A172 (cell line): ENCODE data around the gene GIT2. TPM values are rescaled to one million over a fixed set of nuclear protein-coding genes. Genes with fewer than 3 reads are reported as not detected.
"Not testable (repeated sequence)": the region's sequence is repeated elsewhere in the genome, so short reads cannot be mapped to it uniquely, and the experiment has no call there.

Source experiments
- DNase-seq: peaks from one replicate; pipeline ENCODE4 v3.0.0-alpha.2; 2015; ENCODE audit warnings: low spot score
- total RNA-seq: library from RNA; depleted of rRNA; stranded (reverse); fragments of >200 nt; shearing (Covaris generic); gene quantifications from 2 replicates; pipeline ENCODE4 v1.2.3, GENCODE V29; 2014; rRNA removed

The GIT2 gene
- total RNA-seq, 1 experiment from 2014 or later = 30.3 TPM

DNA sequence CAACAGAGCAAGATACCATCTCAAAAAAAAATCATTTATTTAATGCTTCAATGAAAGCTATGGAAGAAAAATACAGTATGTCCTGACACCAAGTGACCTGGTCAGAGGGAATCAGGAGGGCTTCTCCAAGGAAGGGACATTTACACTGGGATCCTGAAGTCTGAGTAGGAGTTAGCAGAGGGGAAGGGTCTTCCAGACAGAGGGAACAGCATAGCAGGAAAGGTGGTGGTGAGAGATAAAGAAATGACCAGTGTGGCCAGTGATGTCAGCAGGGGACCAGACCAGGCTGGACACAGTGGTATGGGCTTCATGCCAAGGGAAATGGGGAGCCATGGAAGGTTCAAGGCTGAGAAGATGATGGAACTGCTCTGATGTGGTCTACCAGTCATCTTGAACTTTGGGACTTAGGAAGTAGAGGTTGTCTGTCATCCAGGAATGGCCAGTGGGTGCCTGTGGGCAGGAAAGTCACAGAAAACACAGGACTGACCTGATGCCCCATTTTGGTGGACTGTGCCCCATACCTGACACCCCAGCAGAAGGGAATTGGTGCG is 103.9 kb downstream of the GIT2 start:
- no peak for DNase-seq

DNA sequence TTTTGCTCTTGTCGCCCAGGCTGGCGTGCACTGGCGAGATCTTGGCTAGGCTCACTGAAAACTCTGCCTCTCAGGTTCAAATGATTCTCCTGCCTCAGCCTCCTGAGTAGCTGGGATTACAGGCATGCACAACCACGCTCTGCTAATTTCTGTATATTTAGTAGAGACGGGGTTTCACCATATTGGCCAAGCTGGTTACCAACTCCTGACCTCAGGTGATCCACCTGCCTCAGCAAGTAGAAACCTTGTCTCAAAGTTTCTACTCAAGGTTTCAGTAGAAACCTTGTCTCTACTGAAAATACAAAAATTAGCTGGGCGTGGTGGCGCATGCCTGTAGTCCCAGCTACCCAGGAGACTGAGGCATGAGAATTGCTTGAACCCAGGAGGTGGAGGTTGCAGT is 104.4 kb downstream of the GIT2 start:
- DNase-seq = not testable (repeated sequence)

GRCh38 chr12:109890620-109891170 is 105.5 kb downstream of the GIT2 start:
- DNase-seq = no peak

DNA sequence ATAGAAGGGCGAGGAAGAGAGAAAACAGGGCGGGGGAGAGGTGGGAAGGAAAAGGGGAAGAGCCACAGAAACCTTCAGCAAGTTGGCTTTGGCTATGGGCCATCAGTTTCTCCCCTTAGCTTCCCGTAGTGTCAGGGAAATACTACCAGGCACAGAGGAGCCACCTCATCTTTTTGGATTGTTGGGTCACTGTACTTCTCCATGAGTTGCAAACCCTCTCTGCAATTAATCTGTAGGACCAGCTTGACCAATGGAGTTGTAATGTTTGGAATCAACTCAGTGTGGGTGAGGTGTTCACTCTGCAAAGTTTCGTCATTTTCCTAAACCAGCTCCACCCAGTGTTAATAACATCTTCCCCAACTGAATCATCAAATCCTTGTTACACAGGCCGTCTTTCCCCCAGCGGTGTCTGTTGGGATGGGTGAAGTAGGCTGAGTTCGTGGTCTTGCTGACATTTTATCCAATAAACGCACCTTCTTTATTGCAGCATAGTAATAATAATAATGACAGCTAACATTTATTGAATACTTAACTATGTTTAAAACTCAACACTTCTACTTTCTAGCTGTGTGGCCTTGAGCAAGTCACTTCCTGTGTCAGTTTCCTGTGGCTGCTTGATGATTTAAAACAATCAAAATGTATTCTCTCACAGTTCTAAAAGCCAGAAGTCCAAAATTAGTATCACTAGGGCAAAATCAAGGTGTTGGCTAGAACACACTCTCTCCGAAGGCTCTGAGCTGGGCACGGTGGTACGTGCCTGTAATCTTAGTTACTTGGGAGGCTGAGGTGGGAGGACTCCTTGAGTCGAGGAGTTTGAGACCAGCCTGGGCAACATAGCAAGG is 107.8 kb downstream of the GIT2 start:
- peak; percentile 94 for DNase-seq

- peak; percentile 16 for DNase-seq
Measured at GRCh38 chr12:109885616-109886015, 110.6 kb downstream of the GIT2 start.

- no peak for DNase-seq
Measured at GRCh38 chr12:109883461-109883860, 112.7 kb downstream of the GIT2 start.

DNA sequence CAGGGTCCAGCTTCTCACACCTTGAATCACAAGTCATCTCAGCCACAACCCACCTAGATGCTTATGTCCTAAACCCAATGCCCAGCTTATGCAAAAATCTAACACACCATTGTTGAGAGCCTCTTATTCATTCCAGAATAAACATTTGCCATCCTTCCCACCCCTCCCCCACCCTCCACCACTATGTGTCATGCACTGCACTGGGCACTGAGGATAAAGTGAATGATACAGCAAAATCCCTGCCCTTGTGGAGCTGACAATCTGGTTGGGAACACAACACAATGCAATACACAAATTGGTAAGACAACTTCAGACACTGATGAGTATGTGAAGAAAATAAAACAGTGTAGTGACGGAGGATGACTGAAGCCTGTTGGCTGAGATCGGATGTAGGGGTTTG is 114.4 kb downstream of the GIT2 start:
- no peak for DNase-seq

DNA sequence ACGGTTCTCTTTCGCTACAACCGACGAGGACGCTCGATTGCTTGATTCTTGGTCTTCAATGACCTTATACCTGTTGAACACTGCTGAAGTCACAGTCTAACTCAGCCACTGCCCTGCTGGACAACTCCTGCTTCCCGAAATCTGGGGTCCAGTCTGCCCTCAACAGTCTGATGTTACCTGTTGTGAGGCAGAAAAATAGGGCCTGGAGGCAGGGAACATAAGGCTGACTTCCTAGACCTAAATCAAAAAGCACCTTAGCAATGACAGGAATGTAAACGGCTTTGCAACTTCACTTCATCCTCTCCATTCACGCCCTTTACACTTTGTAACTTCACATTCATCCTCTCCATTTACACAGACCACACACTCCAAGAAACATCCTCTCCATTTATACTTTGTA is 115.2 kb downstream of the GIT2 start:
- DNase-seq = no peak

- DNase-seq = peak; percentile 57
Measured at GRCh38 chr12:109880043-109880931, 115.9 kb downstream of the GIT2 start, which contains the start of gene GLTP. GLTP (minus strand) TSS chr12:109880541; CDS start chr12:109880374, 167 bp downstream.

Other genes with a start within 250 kb of the GIT2 start
- gene TRPV4, start 163.0 kb downstream of the GIT2 start, total RNA-seq = not detected in 2 replicates
- 37.9 and 39.1 TPM in 2 replicates for gene GLTP, start 115.8 kb downstream of the GIT2 start, total RNA-seq
- 17.6 and 21.9 TPM in 2 replicates for gene TCHP, start 96.1 kb downstream of the GIT2 start, total RNA-seq
- 131 and 155 TPM in 2 replicates for gene ANKRD13A, start 3.1 kb upstream of the GIT2 start, total RNA-seq
- gene C12orf76, start 52.2 kb upstream of the GIT2 start, total RNA-seq = 12.9 and 18.3 TPM in 2 replicates
- gene IFT81, start 128.0 kb upstream of the GIT2 start, total RNA-seq = 32.8 and 34.8 TPM in 2 replicates